Parathyroid adenoma (tissue), 2 donors: ENCODE data around the gene COL15A1.

Source experiments
- H2AFZ ChIP-seq: fragments of 300-600 bp; sonication (generic); one replicate; pipeline ENCODE4 v1.7.0; 2017; ENCODE audit warnings: antibody characterized with exemption, mild to moderate bottlenecking
- H3K27ac ChIP-seq: fragments of 300-600 bp; sonication (generic); one replicate; pipeline ENCODE4 v1.7.0; 2017
- H3K27me3 ChIP-seq: fragments of 300-600 bp; sonication (generic); one replicate; pipeline ENCODE4 v1.7.0; 2017; ENCODE audit warnings: low read length; ENCODE audit not compliant: control insufficient read depth, insufficient read depth
- H3K36me3 ChIP-seq: fragments of 300-600 bp; sonication (generic); one replicate; pipeline ENCODE4 v1.7.0; 2017; ENCODE audit warnings: low read length; ENCODE audit not compliant: control insufficient read depth, insufficient read depth
- H3K4me1 ChIP-seq: fragments of 300-600 bp; sonication (generic); one replicate; pipeline ENCODE4 v1.7.0; 2017; ENCODE audit warnings: control low read depth
- H3K4me2 ChIP-seq: fragments of 300-600 bp; sonication (generic); one replicate; pipeline ENCODE4 v1.7.0; 2017; ENCODE audit warnings: low read length
- H3K4me3 ChIP-seq: fragments of 300-600 bp; sonication (generic); one replicate; pipeline ENCODE4 v1.7.0; 2017; ENCODE audit warnings: low read depth, low read length
- H3K79me2 ChIP-seq: fragments of 300-600 bp; sonication (generic); one replicate; pipeline ENCODE4 v1.7.0; 2017; ENCODE audit warnings: control low read depth
- H3K9ac ChIP-seq: fragments of 300-600 bp; sonication (generic); one replicate; pipeline ENCODE4 v1.7.0; 2017; ENCODE audit warnings: mild to moderate bottlenecking
- H3K9me3 ChIP-seq: fragments of 300-600 bp; sonication (generic); one replicate; pipeline ENCODE4 v1.7.0; 2017; ENCODE audit warnings: low read length; ENCODE audit not compliant: control insufficient read depth
- TF ChIP-seq, protein P1 (sequence below): fragments of 300-600 bp; sonication (generic); IDR thresholded peaks from one replicate; pipeline ENCODE4 v1.7.0; 2017; ENCODE audit warnings: antibody characterized with exemption, mild to moderate bottlenecking
- donor health status: primary hyperparathyroidism.

The COL15A1 gene

DNA sequence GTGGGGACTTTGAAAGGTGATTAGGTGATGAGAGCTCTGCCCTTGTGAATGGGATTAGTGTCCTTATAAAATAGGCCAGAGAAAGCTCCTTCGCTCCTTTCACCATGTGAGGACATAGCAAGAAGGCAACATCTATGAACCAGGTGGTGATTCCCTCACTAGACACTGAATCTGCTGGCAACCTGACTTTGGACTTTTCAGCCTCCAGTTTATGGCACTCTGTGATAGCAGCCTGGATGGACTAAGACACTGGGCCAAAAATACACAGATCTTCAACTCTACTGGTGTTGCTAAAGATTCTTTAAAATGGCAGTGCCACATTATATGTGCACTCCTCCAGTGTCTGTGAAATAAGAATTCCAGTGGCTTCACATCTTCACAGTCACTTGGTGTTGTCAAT, 41.2 kb upstream of the COL15A1 start:
- Histone ChIP-seq H3K36me3 (no peaks in the 10 kb centered on the region), H3K79me2 (no peaks in the 10 kb centered on the region), H3K27me3 (no peaks in the 10 kb centered on the region), H3K4me3 (no peak overlapping the region), H3K9ac (no peak overlapping the region), H3K4me2 (no peak overlapping the region), H3K27ac (no peak overlapping the region), H2AFZ (no peak overlapping the region), H3K9me3 (no peaks in the 10 kb centered on the region), H3K4me1 (no peaks in the 10 kb centered on the region)
- TF ChIP-seq, protein P1, sequence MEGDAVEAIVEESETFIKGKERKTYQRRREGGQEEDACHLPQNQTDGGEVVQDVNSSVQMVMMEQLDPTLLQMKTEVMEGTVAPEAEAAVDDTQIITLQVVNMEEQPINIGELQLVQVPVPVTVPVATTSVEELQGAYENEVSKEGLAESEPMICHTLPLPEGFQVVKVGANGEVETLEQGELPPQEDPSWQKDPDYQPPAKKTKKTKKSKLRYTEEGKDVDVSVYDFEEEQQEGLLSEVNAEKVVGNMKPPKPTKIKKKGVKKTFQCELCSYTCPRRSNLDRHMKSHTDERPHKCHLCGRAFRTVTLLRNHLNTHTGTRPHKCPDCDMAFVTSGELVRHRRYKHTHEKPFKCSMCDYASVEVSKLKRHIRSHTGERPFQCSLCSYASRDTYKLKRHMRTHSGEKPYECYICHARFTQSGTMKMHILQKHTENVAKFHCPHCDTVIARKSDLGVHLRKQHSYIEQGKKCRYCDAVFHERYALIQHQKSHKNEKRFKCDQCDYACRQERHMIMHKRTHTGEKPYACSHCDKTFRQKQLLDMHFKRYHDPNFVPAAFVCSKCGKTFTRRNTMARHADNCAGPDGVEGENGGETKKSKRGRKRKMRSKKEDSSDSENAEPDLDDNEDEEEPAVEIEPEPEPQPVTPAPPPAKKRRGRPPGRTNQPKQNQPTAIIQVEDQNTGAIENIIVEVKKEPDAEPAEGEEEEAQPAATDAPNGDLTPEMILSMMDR = no peak

DNA sequence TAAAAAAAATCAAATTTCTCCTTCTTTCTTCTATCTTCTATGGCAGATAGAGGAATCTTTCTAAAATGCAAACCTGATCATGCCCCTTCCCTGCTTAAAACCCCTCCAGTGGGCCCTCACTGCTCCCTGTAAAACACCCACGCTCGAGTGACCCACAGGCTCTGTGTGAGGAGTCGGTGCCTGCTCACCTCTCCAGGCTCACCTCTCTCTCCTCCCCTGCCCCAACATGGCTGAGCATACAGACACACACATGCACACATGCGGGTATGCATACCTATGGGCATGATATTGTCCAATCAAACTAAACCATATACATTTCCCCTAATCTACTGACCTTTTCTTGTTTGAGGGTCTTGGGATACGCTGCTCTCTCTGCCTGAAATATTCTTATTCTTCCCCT, 40.8 kb upstream of the COL15A1 start:
- Histone ChIP-seq H3K4me2 (no peak overlapping the region), H3K27ac (no peak overlapping the region), H3K36me3 (no peaks in the 10 kb centered on the region), H3K4me3 (no peak overlapping the region), H3K9me3 (no peaks in the 10 kb centered on the region), H3K4me1 (no peaks in the 10 kb centered on the region), H2AFZ (no peak overlapping the region), H3K27me3 (no peaks in the 10 kb centered on the region), H3K79me2 (no peaks in the 10 kb centered on the region), H3K9ac (no peak overlapping the region)
- TF ChIP-seq, protein P1 = no peak

DNA sequence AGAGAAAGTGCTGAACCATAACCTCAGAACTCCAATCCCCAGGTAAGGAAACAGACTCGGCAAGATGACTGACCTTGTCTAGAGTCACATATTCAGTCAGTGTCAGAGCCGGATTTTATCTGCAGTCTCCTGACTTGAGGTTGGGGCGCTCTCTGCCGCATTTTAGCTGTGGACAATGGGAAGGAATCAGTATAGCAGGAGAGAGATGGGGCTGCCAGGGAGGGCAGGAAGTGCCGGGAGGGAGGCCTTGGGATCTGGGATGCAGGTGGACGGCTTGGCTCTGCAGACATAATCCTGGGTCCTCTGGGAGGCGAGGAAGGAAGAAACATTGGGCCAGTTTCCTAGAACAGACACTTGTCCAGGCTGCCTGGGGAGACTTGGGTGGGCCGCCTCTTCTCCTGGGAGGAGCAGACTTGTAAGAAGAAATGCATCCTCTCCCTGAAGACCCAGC, 39.7 kb upstream of the COL15A1 start:
- Histone ChIP-seq H2AFZ (no peak overlapping the region), H3K4me1 (no peaks in the 10 kb centered on the region), H3K79me2 (no peaks in the 10 kb centered on the region), H3K27me3 (no peaks in the 10 kb centered on the region), H3K9me3 (no peaks in the 10 kb centered on the region), H3K4me3 (no peak overlapping the region), H3K9ac (no peak overlapping the region), H3K4me2 (no peak overlapping the region), H3K36me3 (no peaks in the 10 kb centered on the region), H3K27ac (no peak overlapping the region)
- TF ChIP-seq, protein P1 = no peak

DNA sequence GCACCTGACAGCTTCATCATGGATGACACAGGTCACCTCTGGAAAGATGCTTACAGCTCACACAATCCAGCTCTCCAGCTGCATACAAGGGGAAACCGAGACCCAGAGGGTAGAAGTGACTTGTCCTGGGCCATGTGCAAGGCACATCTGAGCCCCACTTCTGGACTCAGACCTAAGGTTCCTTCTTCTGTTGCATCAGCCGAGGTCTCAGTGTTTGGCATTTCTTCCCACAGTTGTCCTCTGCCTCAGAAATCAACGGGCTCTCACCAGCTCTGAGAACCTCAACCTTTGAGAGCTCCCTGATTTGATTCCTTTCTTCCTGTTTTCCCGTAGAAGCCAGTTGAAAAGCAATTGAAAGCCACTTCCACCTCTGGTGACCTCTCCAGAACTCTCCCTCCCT, 38.7 kb upstream of the COL15A1 start:
- H2AFZ ChIP-seq = no peak overlapping the region
- no peak overlapping the region for H3K4me2 ChIP-seq
- H3K79me2 ChIP-seq = no peaks in the 10 kb centered on the region
- no peak overlapping the region for H3K27ac ChIP-seq
- TF ChIP-seq, protein P1 = no peak
- H3K4me1 ChIP-seq = no peaks in the 10 kb centered on the region
- H3K4me3 ChIP-seq = no peak overlapping the region
- H3K36me3 ChIP-seq = no peaks in the 10 kb centered on the region
- H3K9me3 ChIP-seq = no peaks in the 10 kb centered on the region
- H3K27me3 ChIP-seq = no peaks in the 10 kb centered on the region
- no peak overlapping the region for H3K9ac ChIP-seq

DNA sequence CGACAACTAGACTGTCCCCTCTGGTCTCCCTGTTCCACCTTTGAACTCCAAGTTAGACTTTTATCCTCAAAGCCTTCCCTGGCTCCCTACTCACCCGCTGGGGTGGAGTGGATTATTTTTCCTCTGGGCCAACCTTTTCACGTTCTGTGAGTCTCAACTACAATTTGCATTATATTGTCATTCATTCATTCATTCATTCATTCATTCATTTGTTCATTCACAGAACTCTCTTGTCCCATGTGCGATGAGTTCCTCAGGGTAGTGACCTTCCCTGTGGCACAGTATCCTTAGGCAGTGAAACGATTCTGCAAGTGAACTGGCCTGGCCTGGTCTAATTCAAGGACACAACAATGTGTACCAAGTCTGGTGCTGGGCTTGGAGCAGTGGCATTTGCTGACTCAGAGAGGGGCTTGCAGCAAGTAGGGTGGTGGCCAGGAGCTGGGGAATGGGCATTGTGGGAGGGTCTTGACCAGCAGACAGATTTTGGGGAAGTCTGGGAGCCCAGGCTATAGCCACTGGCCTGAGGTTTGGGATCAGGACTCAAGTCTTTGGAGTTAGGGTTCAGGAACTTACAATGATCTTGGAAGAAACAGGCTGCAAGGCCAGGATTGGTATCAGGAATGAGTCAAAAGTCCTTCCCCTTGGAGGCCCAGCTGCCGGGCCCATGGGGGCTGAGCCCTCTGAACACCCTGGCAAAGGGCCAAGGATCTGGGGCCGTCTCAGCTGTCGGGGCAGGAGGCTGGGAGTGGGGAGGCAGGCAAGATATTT, 37.2 kb upstream of the COL15A1 start:
- Histone ChIP-seq H3K79me2 (no peaks in the 10 kb centered on the region), H3K27ac (no peak overlapping the region), H2AFZ (no peak overlapping the region), H3K27me3 (no peaks in the 10 kb centered on the region), H3K4me3 (no peak overlapping the region), H3K4me1 (no peaks in the 10 kb centered on the region), H3K9ac (no peak overlapping the region), H3K9me3 (no peaks in the 10 kb centered on the region), H3K36me3 (no peaks in the 10 kb centered on the region), H3K4me2 (no peak overlapping the region)
- TF ChIP-seq, protein P1 = no peak
